Activated effector memory CD4-positive, alpha-beta T cell treated with Interleukin-2 at 50 U/mL for 16 hours (primary cell): ENCODE results near the gene SMARCAL1.

Source experiments
- DNase-seq: peaks from one replicate; pipeline ENCODE4 v3.0.0-alpha.2; 2020

The SMARCAL1 gene

DNA sequence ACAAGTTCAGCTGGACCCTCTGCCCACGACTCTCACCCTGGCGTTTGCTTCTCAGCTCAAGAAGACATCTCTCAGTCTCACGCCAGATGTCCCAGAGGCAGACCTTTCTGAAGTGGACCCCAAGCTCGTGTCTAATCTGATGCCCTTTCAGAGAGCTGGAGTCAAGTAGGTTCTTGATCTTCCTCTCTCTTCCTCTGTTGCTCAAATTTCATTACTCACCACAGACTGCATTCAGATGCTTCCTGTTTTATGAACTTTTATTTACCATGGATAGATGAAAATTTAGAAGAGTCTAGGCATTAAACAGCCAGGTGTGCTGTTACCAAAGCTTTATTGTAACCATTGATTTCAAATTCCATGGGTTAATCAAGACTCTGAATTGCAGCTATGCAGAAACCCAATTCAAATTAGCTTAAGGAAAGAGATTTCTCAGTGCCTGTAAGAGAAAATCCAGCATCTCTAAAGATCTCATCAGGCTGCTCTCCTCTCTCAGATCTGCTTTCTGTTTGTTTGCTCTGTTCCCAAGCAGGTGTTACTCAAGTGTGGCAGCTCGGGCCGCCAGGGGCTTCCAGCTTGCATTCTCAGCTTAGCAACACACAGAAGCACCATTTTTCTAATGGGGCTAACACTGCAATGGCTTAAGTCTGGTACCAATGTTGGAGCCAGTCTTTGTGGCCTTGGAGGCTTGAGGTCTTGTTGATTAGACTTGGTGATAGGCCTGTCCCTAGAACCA, 16.5 kb downstream of the SMARCAL1 start:
- no peak for DNase-seq

- no peak for DNase-seq
Measured at GRCh38 chr2:216429428-216429827, 17.1 kb downstream of the SMARCAL1 start.

DNA sequence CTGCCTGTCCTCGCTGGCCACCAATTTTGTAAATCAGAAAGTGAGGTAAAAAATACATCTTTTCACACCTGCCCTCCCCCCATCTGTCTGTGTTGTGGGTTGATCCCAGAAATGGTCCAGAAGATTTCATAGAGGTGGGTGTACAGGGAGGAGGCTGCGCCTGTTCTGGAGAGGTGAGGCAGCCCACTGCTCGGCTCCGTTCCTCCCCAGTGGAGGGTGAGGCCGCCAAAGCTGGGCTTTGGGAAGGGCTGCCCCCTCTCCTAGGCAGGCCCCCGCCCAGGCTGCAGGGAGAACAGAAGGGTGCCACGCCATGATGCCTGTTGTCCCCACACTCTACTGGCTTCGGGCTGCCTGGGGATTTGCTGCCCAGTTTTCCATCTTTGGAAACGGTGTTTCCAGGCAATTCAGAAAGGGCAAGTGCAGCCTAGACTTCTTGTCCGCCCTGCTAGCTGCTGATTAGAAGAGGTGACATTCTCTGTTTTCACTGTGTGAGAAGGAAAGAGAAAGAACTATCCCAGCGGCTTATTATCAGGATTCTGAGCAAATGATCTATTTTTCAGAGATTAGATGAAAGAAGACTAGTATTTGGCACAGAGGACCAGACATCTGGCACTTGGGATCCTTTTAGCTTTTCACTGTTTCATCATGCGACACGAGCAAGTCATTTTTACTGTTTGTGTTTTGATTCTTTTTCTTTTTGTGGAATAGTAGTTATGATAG, 18.7 kb downstream of the SMARCAL1 start:
- no peak for DNase-seq

- DNase-seq: no peak
Measured at GRCh38 chr2:216431531-216431856, 19.2 kb downstream of the SMARCAL1 start.

GRCh38 chr2:216436383-216436782, 24.1 kb downstream of the SMARCAL1 start:
- DNase-seq: no peak

- DNase-seq: no peak
Measured at GRCh38 chr2:216441308-216442010, 29.2 kb downstream of the SMARCAL1 start.

- DNase-seq: no peak
Measured at GRCh38 chr2:216445501-216445900, 33.2 kb downstream of the SMARCAL1 start.

DNA sequence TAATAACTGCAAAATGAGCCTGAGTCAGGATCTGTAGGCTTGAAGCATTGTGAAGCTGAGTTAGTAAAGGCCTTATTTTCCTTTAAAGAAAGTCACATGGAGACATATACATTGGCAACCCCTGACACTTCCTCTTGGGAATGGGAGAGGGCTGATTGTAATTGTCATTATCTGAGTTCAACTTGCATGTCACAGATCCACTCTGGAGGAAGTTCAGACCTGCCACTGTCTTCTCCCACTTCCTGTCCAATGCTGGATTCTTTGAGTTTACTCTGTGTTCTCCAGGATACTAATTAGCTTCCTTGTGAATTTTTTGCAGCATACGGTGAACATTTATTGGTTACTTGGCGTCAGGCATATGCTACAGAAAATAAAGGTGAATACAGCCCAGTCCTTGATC, 34.1 kb downstream of the SMARCAL1 start:
- DNase-seq: no peak

GRCh38 chr2:216447293-216447692, 35.0 kb downstream of the SMARCAL1 start:
- no peak for DNase-seq

DNA sequence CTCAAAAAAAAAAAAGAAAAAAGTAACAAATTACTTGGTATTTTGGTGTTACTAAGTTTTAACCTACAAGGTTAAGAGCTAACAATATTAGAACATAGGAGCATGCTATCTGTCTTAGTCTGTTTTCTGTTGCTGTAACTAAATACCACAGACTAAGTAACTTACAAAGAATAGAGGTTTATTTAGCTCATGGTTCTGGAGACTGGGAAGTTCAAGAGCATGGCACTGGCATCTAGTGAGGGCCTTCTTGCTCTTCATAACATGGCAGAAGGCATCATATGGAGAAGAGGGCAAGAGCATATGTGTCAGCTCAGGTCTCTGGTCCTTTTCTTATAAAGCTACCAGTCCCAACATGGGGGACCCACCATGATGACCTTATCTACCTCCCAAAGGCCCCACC, 36.5 kb downstream of the SMARCAL1 start:
- DNase-seq: no peak

- DNase-seq: no peak
Measured at GRCh38 chr2:216450346-216450745, 38.1 kb downstream of the SMARCAL1 start.

GRCh38 chr2:216450784-216451183, 38.5 kb downstream of the SMARCAL1 start:
- DNase-seq: no peak

DNA sequence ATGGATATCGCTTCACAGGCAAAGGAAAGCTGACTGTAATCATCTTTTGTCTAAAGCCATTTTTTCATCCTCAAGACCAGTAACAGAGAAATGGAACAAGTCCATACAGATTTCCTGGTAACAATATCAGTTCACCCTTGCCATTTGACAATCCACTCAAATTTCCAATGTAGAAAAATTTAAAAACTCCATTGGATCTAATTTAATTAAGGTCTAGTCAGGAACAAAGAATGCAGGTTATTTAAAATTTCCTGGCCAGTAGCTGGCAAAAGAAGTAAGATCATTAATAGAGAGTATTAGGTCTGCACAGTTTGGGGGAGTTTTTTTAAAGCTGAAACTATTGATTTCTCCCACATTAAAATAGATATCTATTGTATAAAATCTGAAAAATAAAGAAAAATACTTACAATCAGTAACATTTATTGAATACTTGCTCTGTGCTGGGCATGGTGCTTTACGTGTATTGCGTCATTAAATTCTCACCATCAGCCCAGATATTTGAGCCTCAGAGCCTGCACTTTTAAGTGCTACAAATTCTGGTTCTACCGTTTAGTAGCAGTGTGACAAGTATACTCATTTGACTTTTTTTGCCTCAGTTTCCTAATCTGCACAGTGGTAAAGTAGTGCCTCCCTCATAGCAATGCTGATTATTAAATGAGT, 41.8 kb downstream of the SMARCAL1 start:
- DNase-seq: no peak

DNA sequence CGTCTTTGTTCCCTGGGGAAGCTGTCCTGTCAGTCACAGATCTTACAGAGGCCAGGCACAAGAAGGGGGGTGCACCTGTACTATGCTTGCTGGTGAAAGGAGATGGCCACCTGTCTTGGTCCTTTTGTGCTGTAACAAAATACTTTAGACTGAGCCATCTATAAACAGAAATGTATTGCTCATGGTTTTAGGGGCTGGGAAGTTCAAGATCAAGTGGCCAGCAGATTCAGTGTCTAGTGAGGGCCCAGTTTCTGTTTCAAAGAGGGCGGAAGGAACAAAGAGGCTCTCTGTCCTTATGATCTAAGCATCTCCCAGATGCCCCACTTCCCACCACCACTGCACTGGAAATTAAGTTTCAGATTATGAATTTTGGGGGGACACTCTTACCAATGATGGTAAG, 50.9 kb downstream of the SMARCAL1 start:
- DNase-seq: no peak

- DNase-seq: no peak
Measured at GRCh38 chr2:216464104-216464720, 51.9 kb downstream of the SMARCAL1 start.

GRCh38 chr2:216465579-216466195, 53.4 kb downstream of the SMARCAL1 start:
- DNase-seq: no peak

DNA sequence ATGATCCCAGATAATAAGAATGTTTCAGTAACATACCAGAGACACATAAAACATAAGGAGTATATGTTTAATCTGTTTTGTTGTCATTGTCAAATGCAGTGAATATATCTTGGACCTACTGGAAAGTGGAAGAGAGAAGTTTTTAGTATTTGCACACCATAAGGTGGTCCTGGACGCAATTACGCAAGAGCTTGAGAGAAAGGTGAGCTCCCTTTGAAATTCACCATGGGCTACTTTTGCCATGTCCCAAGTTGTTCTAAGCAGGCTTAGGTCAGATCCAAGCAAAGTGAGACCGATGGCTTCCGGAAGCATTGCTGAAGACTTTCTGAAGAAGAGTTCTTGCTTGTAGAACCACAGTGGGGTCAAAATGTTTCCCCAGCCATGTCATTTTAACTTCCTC, 55.6 kb downstream of the SMARCAL1 start:
- no peak for DNase-seq

DNA sequence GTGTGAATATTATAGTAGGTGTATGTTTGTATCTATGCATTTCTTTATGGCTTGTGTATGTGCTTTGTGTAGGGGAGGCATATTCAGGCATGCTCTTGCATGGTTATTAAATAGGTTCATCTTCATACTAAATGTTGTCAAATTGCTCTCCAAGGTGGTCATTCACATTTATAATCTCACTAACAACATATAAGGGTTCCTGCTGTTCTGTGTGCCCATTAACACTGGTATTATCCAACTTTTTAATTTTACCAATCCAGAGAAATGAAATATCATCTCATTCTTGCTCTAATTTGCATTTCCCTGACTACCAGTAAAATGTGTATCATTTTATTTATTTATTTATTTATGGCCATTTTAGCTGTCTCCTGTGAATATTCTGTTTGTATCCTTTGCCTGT, 57.4 kb downstream of the SMARCAL1 start:
- DNase-seq: no peak

GRCh38 chr2:216473187-216473586, 60.9 kb downstream of the SMARCAL1 start:
- DNase-seq: no peak

- DNase-seq: no peak
Measured at GRCh38 chr2:216474925-216475670, 62.8 kb downstream of the SMARCAL1 start.

GRCh38 chr2:216475767-216476166, 63.5 kb downstream of the SMARCAL1 start:
- DNase-seq: no peak
